Astrocyte (in vitro differentiated cells and primary cell): Measurements from ENCODE around the gene KDM6A.

Source experiments
- EZH2 ChIP-seq: IDR thresholded peaks from 2 replicates; pipeline ENCODE4 v1.6.1; 2012; ENCODE audit warnings: mild to moderate bottlenecking, low read length, inconsistent platforms; ENCODE audit not compliant: insufficient read depth
- TF ChIP-seq, protein P1 (sequence below): IDR thresholded peaks from 2 replicates; pipeline ENCODE4 v1.5.1; 2011; ENCODE audit warnings: low read depth, mild to moderate bottlenecking, inconsistent platforms, low read length, moderate library complexity; ENCODE audit not compliant: insufficient read depth

DNA sequence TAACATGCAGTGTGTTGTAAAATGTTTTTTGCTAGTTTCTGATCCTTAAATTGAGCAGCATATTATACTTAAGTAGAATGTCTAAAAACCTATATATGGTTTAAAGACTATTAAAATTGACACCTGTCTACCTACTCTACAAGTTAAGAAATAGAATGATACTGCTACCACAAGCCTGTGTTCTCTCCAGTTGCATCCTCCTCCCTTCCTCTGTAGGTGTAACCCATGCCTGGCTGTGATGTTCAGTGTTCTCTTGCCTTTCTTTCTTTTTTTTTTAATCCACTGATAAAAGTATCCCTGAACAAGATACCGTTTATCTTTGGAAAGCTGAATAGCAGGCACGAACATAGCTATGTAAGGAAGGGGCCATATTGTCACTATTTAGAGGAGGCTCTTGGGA is 99.1 kb downstream of the KDM6A start:
- TF ChIP-seq, protein P1, sequence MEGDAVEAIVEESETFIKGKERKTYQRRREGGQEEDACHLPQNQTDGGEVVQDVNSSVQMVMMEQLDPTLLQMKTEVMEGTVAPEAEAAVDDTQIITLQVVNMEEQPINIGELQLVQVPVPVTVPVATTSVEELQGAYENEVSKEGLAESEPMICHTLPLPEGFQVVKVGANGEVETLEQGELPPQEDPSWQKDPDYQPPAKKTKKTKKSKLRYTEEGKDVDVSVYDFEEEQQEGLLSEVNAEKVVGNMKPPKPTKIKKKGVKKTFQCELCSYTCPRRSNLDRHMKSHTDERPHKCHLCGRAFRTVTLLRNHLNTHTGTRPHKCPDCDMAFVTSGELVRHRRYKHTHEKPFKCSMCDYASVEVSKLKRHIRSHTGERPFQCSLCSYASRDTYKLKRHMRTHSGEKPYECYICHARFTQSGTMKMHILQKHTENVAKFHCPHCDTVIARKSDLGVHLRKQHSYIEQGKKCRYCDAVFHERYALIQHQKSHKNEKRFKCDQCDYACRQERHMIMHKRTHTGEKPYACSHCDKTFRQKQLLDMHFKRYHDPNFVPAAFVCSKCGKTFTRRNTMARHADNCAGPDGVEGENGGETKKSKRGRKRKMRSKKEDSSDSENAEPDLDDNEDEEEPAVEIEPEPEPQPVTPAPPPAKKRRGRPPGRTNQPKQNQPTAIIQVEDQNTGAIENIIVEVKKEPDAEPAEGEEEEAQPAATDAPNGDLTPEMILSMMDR: no peak
- no peak for TF ChIP-seq EZH2
